NCI-H748 (cell line): Measurements from ENCODE around the gene GMNN.
A peak's percentile ranks its signal among the peaks of the same experiment; 100 is the strongest.
"Not testable (repeated sequence)": the region's sequence is repeated elsewhere in the genome, so short reads cannot be mapped to it uniquely, and the experiment has no call there.

Experiments
- DNase-seq: peaks from one replicate; lab custom pipeline; 2025; ENCODE audit not compliant: unreplicated experiment; lab: John Stamatoyannopoulos, UW

GMNN gene

DNA sequence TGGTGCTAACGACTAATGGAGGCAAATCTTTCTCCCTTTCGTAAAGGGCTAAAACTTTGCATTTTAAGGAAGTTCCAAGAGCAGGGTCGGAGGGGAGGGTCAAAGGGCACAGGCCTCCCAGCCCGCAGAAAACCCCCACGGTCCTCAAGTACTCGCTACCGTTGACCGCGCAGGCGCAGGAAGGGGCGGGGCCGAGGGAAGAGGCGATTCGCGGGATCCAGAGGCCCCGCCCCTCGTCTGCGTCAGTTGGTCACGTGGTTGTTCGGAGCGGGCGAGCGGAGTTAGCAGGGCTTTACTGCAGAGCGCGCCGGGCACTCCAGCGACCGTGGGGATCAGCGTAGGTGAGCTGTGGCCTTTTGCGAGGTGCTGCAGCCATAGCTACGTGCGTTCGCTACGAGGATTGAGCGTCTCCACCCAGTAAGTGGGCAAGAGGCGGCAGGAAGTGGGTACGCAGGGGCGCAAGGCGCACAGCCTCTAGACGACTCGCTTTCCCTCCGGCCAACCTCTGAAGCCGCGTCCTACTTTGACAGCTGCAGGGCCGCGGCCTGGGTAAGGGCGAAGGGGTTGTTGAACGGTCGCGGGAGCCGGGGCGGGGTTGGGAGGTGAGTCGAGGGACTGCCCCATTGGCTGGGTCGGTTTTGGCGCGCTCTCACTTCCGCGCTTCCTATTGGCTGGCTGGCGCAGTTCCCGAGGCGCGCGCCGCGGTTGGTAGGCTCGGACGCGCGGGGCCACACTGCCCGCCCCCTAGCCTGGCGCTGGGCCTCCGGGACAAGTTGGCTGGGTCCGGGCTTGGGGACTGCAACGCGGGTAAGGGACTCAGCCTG lies at the start of gene GMNN:
GMNN (plus strand) TSS at position 242 of the 824 bp plus-strand sequence. CDS start 2,310 bp downstream, outside the sequence.
- peak; percentile 99 for DNase-seq

DNA sequence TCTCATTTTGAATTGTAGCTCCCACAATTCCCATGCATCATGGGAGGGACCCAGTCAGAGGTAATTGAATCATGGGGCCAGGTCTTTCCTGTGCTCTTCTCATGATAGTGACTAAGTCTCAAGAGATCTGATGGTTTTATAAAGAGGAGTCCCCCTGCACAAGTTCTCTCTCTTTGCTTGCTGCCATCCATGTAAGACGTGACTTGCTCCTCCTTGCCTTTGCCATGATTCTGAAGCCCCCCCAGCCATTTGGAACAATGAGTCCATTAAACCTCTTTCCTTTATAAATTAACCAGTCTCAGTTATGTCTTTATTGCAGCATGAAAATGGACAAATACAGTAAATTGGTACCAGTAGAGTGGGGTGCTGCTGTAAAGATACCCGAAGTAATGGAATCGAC lies 44.1 kb upstream of the GMNN start:
- not testable (repeated sequence) for DNase-seq

DNA sequence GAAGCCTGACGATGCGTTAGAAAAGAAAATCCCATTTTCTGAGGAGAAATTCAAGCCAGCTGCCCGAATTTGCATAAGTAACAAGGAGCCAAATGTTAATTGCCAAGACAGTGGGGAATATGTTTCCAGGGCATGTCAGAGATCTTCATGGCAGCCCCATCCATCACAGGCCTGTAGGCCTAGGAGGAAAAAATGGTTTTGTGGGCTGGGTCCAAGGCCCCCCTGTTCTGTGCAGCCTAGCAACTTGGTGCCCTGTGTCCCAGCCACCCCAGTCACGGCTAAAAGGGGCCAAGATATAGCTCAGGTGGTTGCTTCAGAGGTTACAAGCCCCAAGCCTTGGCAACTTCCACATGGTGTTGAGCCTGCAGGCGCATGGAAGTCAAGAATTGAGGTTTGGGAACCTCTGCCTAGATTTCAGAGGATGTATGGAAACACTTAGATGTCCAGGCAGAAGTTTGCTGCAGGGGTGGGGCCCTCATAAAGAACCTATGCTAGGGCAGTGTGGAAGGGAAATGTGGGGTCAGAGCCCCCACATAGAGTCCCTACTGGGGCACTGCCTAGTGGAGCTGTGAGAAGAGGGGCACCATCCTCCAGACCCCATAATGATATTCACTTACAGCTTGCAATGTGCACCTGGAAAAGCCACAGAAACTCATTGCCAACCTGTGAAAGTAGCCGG lies 43.1 kb upstream of the GMNN start:
- not testable (repeated sequence) for DNase-seq

DNA sequence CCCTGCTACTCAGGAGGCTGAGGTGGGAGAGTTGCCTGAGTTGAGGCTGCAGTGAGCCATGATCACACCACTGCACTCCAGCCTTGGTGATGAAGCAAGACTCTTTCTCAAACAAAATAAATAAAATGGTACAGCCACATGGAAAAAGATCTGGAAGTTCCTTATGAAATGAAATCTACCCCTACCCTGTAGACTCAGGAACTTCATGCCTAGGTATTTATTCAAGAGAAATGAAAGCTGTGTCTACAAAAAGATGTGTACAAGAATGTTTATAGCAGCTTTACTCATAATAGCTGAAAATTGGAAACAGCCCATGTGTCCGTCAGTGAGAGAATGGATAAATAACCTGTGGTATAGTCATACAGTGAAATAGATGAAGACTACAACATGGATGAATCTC lies 40.6 kb upstream of the GMNN start:
- no peak for DNase-seq

DNA sequence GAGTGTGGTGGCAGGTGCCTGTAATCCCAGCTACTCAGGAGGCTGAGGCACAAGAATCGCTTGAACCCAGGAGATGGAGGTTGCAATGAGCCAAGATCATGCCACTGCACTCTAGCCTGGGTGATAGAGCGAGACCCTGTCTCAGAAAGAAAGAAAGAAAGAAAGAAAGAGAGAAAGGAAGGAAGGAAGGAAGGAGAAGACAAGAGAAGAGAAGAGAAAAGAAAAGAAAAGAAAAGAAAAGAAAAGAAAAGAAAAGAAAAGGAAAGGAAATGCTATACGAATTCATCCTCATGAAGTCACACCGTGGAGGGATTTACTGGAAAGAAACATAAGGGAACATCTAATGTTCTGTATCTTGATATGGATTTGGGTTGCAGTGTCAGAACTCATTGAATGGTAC lies 40.0 kb upstream of the GMNN start:
- DNase-seq, result not testable (repeated sequence)

DNA sequence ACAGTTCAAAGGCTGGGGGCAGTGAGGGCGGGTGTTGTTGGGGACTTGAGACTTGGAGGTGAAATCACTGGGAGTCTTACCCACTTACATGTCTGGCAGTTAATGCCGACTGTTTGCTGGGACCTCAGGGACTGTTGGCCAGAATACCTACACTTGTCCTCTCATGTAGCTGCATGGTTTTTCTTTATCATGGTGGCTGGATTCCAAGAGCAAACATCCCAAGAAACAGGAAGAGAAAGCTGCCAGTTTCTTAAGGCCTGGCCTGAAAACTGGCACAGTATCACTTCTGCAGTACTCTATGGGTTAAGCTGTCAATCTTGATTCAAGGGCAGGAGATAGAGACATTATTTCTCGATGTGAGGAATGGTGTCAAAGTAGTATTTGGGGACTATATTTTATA lies 36.0 kb upstream of the GMNN start:
- DNase-seq, result no peak

DNA sequence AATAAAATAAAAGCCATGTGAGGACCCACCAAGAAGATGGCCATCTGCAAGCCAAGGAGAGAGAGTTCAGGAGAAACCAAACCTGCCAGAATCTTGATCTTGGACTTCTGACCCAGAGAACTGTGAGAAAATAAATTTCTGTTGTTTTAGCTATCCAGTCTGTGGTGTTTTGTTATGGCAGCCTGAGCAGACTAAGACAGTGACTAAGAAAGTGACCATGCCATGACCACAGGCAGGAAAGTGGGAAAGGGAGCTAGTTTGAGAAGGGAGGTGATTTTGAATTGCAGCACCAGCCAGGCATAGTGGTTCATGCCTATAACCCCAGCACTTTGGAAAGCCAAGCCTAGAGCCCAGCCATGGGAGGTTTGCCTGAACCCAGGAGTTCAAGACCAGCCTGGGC lies 33.9 kb upstream of the GMNN start:
- no peak for DNase-seq

DNA sequence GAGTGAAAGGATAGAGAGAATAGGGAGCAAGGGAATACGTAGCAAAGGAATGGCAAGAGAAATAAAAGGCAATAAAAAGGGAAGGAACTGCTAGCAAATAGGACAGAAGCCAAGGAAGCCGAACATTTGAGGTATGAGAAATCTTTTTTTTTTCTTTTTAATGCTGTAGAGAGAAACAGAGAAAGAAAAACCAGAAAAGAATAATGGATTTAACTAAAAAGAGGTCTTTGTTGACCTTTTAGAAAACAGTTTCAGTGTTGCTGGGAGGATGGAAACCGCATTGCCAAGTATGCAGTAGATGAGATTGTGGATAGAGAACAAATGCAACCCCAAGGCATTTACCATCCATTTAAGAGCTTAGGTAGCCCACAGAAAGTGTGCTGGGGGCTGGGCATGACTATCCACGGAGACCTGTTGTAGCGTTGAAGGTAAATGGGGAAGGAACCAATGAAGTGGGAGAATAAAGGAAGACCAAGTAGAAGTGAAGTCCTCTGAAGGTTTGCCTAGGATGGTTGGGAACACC lies 32.5 kb upstream of the GMNN start:
- DNase-seq, result no peak

DNA sequence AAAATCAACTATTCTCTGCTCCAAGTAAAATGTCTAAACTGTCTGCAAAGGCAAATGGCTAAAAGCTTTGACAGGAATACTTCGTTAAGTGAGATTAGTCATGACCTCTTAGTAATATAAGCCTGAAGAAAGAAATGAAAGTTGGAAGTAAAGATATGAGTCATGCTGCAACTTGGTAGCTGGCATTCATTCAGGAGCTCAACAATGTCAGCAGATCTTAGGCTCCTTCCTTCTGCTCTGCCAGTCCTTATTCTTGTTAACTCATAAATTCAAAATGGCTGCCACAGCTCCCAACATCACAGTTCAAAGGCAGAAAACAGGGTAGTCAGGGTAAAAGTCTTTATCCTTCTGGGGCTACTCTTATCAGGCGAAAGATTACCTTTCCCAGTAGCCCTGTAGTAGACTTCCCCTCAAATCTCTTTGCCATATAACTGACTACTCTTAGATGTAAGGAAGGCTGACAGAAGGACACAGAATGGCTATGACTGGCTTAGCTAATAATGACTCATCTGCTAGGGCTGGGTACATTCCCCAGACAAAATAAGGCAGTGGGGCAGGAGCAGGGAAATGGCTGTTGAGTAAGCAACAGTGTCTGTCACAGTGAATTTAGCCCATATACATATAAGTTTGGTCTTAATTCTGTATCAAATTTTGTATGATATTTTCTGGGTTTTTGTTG lies 31.3 kb upstream of the GMNN start:
- no peak for DNase-seq

DNA sequence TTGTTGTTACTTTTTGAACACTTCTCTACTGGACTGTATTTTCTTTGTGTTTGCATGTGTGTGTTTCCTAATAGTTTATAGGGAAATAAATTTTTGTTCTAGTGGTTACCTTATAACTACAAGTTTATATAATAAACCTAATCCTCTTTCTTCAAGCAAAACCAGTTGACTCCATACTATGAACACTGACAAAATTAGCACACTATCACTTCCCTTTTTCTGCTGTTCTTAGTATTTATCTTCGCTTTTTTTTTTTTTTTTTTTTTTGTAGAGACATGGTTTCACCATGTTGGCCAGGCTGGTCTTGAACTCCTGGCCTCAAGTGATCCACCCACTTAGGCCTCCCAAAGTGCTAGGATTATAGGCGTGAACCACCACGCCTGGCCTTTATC lies 30.8 kb upstream of the GMNN start:
- DNase-seq, result no peak

DNA sequence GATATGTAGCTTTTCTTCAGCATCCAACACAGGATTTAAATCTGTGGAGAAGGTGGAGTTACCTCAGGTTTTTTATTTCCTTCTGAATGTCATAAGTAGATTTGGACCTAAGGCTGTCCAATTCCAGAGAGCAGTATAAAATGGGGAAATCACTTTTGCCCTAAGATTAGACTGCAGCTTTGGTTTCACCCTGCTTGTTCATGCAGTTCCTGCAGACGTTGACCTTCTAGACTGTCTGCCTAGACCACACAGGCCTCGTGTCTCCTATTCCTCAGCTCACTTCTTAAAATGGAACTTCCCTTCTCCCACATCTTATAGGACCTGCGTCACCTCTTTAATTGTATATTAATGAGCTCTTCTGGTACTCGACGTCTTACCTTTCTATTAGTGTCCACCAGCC lies 29.8 kb upstream of the GMNN start:
- no peak for DNase-seq

DNA sequence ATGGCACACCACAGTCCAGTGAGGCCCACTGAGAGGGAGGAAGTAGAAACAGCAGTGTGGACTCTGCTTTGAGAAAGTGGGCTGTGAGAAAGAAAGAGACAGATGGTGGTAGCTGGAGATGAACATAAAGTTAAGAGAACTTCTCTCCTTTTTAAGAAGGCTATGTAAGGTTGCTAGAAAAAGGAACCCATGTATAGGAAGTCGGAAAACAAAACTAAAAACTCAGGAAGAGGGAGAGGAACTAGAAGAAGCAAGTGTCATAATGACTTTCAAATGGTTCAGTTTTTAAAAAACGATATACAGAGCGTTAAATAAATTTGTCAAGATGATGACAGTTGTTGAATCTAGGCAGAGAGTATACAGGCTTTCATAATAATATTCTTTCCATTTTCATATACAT lies 25.4 kb upstream of the GMNN start:
- no peak for DNase-seq

DNA sequence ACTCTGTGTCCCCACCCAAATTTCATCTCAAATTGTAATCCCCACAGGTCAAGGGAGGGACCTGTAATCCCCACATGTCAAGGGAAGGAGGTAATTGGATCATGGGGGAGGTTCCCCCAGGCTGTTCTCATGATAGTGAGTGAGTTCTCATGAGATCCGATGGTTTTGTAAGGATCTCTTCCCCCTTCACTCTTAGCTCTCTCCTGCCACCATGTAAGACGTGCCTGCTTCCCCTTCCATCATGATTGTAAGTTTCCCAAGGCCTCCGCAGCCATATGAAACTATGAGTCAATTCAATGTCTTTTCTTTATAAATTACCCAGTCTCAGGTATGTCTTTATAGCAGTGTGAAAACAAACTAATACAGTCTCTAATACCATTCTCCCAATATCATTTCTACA lies 23.9 kb upstream of the GMNN start:
- not testable (repeated sequence) for DNase-seq

DNA sequence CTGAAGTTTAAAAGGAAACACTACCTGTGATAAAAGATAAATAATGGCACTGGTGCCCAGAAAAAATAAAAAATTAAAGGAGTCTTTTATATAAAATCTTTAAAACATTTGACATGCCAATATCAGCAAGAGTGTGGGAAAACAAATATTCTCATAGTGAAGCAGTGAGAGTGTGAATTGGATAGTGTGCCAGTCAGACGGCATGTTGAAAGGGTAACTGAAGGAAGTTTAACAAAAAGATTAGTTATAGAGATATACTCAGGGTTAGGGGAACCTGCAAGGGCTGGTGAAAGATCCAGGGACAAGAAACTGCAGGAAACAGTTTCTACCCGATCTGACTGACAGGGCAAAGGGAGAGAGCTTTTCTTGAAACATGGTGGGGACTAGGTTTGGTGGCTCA lies 22.2 kb upstream of the GMNN start:
- no peak for DNase-seq

DNA sequence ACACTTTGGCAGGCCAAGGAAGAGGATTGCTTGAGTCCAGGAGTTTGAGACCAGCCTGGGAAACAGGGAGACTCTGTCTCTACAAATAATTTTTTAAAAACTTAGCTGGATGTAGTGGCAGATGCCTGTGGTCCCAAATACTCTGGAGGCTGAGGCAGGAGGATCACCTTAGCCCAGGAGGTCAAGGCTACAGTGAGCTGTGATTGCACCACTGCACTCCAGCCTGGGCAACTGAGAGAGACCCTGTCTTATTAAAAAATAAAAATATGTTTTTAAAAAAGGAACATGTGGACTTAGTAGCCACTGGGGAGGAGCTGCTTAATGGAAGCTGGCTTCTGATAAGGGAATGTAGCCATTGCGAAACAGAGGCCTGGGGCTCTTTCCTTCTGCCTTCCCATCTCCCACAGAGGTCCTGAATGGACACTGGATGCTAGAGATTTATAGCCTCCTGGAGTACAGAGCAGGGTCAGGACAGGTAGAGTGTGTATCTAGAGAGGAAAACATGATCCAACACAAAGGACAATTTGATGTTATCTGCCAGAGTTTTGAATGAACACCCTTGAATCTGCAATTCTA lies 21.7 kb upstream of the GMNN start:
- no peak for DNase-seq

DNA sequence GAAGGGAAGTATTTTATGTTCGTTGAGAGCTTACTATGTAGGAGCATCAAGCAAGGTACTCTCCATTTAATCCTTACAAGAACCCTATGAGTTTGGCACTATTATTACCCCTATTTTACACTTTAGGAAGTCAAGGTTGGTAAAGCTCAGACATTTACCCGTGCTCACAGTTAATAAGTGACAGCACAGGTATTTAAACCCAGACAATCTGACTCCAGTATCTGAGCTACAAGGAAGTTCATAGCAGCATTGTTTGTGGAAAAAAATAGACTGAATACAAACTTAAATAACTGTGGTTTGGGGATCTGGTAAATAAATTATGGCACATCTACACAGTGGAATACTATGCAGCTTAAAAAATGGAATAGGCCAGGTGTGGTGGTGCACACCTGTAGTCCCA lies 21.2 kb upstream of the GMNN start:
- no peak for DNase-seq

DNA sequence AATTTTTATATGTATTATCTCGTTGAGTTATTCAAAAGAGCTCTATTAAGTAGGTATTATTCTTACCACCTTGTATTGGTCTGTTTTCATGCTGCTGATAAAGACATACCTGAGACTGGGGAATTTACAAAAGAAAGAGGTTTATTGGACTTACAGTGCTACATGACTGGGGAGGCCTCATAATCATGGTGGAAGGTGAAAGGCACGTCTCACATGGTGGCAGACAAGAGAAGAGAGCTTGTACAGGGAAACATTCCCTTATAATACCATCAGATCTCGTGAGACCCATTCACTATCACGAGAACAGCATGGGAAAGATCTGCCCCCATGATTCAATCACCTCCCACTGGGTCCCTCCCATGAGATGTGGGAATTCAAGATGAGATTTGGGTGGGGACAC lies 20.4 kb upstream of the GMNN start:
- DNase-seq, result not testable (repeated sequence)

DNA sequence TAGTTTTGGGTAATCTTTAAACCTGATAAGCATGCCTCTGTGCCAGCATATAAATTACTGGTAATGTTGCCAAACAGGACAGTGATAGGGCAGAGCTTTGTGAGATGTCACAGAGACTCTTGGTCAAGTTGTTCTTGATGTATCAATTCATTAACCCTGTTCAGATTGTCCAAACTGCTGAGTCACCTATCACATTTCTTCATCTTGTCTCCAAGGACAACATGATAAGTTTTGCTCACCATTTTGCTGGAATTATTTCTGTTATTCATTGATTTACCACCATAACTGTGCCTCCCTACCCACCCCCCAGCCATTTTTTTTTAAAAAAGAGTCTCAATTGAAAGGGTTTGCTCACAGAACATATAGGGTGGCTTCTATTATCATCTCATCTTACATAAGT lies 19.5 kb upstream of the GMNN start:
- DNase-seq, result no peak

DNA sequence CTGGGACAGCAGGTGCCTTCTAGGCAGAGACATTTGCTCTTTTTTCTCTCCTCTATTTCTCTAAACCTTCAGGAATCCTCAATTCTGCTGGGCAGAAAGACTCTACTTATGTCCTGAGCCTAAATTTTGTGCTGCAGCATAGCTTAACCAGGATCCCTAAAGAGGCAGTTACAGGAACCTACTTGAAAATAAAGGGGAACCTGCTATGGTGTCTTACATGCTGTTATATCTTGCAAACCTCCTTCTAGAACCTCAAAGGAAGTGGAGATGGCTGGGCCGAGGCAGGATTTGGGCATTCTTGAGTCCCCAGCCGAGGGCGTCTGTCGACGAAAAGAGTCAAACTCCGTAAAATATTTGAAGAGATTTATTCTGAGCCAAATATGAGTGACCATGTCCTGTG lies 17.1 kb upstream of the GMNN start:
- DNase-seq, result no peak

DNA sequence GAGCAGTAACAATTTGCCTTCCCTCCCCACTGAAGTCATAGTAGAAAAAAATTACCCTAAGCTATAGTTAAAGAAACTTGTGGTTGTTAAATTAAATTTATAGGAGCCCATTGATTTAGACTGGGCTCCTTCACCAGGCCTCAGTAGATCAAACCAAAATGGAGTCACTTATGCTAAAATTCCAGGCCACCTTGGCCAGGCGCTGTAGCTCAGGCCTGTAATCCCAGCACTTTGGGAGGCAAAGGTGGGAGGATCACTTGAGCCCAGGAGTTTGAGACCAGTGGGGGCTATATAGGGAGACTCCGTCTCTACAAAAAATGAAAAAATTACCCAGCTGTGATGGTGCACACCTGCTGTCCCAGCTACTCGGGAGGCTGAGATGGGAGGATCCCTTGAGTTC lies 15.0 kb upstream of the GMNN start:
- no peak for DNase-seq

DNA sequence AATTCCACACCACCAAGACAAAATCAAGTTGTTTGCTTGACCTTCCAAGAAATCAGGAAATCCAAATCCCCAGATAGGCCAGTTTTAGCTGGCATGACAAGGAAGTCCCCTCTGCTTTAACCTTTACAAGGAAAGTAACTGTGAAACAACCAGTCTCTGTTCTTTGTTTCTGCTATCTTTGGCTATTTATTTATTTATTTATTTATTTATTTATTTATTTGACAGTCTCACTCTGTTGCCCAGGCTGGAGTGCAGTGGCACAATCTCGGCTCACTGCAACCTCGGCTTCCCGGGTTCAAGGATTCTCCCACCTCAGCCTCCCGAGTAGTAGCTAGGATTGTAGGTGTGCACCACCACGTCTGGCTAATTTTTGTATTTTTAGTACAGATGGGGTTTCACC lies 14.5 kb upstream of the GMNN start:
- DNase-seq, result no peak
